ENCODE measurements around the gene FAM236A.
"Not testable (repeated sequence)": the region's sequence is repeated elsewhere in the genome, so short reads cannot be mapped to it uniquely, and the experiment has no call there.

GRCh38 chrX:72943819-72944169 lies 5.8 kb downstream of the FAM236A start, which contains the start of gene DMRTC1:
- not testable (repeated sequence) for TF ChIP-seq EZH2 (IDR thresholded peaks at IDR 0.05; ENCODE audit: low read depth); CTCF (conservative IDR thresholded peaks at IDR 0.05)

Data from PC-9 (cell line).